ENCODE data around the gene TMEM63A.
A peak's percentile ranks its signal among the peaks of the same experiment; 100 is the strongest.
"Not testable (repeated sequence)": the region's sequence is repeated elsewhere in the genome, so short reads cannot be mapped to it uniquely, and the experiment has no call there.

Gene TMEM63A

DNA sequence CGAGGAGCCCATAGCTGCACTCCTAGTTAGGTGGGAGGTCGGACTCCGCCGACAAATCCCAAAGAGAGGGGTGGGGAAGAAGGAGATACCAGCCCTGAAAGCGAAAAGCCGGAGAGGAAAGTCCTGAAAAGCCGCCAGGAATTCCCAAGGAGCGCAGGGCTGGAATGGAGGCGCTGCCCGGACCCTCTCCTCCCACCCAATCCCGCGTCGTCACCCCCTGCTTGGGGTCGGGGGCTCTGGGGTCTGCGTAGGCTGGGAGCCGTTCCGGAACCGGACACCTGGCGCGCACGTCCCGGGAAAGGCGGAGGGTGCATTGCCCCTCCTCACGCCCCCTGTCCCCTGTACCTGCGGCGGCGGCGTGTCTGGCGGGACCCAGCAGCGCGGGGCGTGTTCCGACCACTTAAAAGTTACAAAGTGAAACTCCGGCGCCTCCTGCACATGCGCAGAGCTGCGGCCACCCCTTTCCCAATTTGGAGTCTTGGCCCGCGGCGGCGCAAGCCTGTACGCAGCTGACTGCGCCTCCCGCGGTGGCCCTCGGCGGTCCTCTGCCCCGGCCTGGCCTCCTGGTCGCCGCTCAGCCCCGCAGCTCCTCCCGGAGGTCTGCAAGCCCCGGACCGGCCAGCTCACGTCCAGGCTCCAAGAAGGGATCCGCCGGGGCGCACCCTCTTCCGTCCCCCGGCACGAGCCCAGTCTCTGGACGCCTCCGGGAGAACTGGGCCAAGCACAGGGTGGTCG is at the start of gene TMEM63A:
TMEM63A (minus strand) TSS at position 422 of the 735 bp plus-strand sequence. CDS start 4,800 bp downstream, outside the sequence.
- peak; percentile 56 for DNase-seq (ENCODE audit: low read depth)

DNA sequence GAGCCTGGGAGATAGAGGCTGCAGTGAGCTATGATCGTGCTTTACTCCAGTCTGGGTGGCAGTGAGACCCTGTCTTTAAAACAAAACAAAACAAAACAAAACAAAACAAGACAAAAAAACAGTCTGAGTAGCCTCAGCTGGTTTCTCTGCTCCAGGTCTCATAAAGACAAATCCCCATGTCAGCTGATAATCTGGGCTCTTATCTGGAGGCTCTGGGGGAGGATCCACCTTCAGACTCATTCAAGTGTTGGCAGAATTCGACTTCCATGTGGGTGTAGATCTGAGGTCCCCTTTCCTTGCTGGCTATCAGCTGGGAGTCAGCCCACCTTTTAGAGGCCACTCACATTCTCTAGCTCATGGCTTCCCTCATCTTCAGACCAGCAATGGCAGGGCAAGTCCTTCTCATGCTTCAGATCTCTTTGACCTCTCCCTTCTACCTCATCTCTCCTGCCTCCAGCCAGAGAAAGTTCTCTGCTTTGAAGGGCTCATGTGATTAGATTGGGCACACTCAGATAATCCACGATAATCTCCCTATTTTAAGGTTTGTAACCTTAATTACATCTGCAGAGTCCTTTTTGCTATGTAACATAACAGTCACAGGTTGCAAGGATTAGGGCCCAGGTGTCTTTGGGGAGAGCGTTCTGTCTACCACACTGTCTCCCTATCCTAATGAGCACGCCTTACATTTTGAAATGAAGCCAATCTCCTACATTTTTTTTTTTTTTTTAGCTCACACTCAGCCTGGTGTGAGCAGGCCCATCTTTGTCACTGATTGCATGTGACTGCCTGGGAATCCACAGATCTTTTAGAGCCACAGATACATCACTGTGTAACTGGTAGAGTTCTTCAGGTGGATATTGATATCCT is 49.3 kb upstream of the TMEM63A start:
- peak; percentile 51 for DNase-seq (ENCODE audit: low read depth)

DNA sequence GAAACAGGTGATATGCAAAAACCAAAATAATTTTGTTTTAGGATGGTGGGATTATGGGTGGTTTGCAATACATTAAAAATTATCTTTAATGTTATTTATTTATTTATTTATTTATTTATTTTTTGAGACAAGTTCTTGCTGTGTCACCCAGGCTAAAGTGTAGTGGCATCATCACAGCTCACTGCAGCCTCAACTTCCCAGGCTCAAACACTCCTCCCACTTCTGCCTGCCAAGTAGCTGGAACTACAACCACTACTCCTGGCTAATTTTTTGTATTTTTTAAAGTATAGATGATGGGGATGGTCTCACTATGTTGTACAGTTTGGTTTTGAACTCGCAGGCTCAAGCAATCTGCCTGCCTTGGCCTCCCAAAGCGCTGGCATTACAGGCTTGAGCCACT is 48.4 kb upstream of the TMEM63A start:
- no peak for DNase-seq (ENCODE audit: low read depth)

DNA sequence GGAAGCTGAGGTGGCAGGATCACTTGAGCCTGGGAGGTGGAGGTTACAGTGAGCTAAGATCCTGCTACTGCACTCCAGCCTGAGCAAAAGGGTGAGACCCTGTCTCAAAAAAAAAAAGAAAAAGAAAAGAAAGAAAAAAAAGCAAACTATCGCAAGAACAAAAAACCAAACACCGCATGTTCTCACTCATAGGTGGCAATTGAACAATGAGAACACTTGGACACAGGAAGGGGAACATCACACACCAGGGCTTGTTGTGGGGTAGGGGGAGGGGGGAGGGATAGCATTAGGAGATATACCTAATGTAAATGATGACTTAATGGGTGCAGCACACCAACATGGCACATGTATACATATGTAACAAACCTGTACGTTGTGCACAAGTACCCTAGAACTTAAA is 47.3 kb upstream of the TMEM63A start:
- not testable (repeated sequence) for DNase-seq (ENCODE audit: low read depth)

DNA sequence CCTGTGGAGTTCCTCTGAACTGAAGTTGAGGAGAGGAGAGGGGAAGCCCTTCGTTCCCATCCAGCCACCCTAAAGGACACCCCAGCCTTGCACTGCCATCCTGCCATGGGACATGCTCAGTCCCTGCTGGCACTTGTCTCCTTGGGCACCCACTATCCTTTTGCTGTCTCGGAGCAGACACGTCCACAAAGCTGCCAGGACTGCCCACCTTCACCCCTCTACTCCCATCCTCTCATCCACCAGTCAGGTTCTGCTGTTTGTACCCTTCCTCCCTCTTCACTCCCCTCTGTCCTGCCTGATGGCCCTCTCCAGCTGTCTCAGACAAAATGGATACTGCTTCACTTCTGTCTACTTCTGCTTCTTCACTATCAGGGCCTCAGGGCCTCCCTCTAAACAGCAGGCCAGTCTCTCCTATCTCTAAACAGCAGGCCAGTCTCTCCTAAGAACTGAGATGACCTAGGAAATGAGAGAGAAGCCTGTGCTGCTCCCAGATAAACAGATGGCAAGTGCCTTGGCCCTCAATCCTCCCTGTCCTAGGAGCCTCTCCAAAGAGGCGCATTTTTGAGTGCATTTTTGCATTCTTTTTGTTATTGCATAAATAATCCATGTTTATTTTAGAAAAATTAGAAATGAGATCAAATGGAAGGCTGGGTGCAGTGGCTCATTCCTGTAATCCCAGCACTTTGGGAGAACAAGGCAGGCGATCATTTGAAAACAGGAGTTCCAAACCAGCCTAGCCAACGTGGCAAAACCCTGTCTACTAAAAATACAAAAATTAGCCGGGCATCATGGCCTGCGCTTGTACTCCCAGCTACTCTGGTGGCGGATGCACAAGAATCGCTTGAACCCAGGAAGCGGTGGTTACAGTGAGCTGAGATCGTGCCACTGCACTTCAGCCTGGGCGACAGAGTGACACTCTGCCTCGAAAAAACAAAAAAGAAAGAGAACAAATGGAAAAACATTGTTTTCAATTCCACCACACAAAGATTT is 46.3 kb upstream of the TMEM63A start:
- DNase-seq (ENCODE audit: low read depth): no peak

DNA sequence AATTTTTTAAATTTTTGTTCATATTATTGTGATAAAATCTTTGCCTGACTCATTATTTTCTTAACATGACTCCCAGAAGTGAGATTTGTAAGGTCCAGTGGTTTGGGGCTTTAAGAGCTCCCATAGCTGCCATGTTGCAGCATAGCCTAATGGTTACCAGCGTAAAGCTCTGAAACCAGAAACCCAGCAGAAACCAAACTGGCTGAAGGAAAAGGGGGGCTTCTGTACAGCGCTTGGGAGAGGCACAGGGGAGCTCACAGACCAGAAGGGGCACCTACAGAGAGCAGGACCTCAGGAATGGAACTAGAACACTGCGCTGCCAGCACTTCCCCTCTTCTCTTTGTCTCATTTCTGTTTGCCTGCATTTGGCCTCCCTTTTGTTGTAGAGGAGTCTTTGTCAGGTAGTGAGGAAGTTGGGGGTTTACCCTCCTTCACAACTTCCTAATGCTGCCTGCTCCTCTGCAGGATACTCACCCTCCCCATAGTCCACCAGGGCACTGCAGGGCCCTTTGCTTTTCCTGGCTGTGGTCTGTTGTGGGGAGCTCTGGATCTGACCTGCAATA is 44.5 kb upstream of the TMEM63A start:
- DNase-seq (ENCODE audit: low read depth): no peak

DNA sequence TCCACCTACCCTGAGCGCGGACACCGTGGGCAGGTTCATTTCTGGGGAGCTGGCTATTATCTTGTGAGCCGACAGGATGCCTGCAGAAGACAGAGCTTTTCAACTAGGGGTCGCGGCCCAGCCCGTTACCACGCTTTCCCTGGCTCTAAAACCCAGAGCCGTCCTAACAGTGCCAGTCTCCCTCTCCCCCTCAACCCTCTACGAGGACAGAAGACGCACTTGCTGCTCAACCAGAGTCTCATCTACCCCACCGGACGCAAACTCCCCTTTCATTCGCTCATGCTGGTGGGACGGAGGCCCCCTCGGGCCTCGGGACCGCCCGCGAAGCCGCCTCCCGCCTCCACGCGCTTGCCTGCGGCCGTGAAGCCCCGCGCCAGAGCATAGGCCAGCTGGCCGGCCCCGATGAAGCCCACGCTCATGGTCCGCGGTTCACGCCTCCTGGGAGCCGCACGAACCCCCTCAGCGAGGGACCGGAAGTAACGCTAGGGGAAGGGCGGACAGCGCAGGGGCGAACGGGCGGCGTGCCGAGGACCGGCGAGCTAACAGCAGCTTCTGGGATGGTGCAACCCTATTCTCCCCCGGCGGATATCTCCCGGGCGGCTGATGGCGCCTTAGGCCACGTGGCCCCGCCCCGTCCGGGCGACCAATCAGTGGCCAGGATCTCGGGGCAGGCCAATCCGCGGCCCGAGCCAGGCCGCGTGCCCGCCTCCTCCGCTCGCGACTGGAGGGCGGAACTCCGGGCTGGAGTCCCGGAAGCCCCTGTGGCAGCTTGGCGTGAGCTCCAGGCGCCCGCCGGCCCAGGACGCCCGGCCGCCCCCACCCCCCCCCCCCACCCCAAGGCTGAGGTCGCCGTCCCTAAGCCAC is 41.7 kb upstream of the TMEM63A start, which contains the start of gene PYCR2:
PYCR2 (minus strand) TSS at position 559 of the 864 bp plus-strand sequence; CDS start at position 419, 140 bp downstream.
- peak; percentile 95 for DNase-seq (ENCODE audit: low read depth)

DNA sequence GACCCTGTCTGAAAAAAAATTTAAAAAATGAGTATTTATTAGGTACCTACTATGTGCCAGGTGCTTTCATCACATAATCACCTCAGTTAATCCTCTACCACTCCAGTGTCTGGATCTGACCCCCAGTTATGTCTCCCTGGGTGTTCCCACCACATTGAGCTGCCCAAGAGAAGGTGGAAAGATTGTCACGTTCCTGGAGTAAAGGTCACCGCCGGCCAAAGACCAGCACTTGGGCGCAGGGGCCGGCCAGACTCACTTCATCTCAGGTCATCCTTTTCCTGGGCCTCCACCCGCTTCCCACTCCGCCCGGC is 41.2 kb upstream of the TMEM63A start:
- DNase-seq (ENCODE audit: low read depth): no peak

DNA sequence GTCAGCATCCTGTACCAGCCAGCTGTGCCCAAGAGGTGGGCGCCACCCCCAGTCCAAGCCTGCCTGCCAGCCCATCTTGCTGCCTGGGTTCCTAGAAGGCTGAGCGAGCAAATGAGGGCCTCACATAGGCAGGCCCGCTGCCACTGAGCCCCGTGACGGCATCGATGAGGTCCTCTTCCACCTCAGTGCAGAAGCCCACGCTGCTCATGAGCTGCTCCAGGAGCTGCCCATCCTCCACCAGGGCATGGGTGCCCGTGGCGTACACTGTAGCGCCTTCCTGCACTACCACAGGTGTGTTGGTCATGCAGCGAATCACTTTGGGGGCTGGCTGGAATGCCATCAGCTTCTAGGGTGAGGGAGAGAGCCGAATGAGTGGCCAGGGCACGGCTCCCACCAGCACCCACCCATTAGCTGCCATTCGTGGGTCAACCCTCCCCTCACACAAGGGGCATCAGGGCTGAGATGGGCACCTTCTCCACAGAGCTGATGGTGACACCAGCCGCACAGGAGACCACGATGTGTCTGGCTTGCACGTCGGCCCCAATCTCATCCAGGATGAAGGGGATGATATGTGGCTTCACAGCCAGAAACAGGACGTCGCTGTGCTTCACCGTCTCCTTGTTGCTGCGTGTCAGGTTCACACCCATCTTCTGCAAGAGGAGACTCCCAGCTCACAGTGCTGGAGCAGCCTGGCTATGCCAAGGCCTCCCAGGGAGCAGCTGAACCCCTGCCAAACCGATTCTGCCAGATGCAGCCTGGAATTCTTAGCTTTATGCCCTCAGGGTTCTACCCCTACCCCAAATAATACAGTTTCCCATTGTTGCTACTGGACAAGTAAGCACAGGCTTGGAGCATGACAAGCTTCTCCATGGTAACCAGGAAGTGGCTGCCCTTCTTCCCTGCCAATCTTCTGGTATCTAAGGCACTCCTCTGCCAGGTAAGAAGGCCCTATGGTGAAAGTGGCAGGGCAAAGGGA is 39.8 kb upstream of the TMEM63A start:
- no peak for DNase-seq (ENCODE audit: low read depth)

DNA sequence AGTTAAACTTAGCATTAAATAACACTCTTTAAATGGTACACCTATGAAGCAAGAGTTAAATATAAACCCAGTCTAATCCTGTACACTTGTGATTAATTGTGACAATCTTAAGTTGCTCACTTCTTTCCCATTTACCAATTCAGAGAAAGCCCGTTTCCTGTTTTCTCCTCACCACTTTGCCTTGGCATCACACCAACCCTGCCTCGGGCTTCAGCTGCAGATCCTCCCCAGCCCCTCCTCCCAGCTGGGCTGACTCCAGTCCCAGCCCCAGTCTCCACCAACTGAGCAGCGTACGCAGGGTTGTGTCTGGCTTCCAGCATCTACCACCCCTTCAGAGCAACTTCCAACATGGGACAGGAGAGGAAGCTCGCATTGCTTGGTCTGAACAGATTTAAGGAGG is 37.7 kb upstream of the TMEM63A start:
- peak; percentile 90 for DNase-seq (ENCODE audit: low read depth)

DNA sequence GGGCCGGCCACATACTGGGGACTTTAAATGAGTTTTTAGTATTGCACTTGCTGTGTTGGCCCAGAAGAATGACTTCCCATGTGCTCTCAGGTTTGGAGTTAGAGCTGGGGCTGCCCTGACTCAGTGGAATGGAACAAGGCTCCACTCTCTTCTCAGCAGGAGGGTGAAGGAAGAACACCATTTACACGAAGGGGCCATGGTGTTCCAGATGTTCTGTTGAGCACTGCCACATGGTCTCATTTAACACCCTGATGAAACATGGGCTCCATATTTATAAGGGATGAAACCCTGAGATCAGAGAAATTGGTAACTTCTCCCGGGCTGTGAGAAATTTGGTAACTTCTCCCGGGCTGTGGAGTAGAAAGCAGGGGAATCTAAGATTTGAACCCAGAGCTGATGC is 36.1 kb upstream of the TMEM63A start:
- no peak for DNase-seq (ENCODE audit: low read depth)

DNA sequence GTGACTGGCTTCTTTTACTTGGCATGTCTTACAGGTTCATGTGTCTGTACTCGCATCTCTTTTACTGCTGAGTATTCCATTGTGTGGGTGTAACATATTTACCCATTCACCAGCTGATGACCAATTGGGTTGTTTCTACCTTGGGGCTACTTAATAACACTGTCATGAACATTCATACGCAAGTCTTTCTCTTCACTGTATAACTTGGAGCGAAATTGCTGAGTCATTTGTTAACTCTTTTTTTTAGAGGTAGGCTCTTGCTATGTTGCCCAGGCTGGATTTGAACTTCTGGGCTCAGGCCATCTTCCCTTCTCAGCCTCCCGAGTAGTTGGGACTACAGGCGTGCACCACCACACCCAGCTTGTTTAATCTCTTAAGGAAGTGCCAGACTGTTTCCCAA is 35.4 kb upstream of the TMEM63A start:
- peak; percentile 17 for DNase-seq (ENCODE audit: low read depth)

DNA sequence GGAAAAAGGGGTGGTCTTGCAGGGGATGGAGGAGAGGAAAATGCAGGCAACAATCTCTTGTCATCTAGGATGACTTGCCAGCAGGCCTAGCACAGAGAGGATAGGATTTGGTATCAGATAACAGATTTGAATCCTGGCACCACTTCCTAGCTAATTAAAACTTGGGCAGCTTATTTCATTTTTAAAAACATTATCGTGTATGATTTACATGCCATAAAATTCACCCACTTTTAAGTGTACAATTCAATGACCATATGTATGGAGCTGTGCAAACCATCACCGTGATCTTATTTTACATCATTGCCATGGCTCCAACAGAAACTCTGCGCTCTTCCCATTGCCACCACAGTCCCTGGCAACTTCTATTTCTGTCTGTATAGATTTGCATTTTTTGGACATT is 34.9 kb upstream of the TMEM63A start:
- DNase-seq (ENCODE audit: low read depth): no peak

DNA sequence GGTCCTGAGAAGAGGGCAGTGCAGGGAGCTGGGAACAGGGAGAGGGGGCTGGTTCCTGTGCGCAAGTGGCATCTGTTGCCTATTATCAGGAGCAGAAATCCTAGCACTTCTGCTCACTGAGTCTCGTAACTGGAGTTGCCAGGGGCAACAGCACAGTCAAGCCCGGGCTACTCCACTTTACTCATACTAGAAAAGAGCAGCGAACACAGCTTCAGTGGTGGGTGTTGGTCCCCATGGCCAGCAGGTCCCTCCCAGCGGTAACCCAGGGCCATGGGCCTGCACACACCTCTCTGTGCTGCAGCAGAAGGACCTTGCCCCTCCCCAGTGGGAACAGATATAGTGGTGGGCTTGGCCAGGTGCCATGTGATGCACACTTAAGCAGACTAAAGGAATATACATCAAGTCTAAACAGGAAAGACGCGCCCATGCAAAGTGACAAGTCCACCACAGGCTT is 33.4 kb upstream of the TMEM63A start:
- DNase-seq (ENCODE audit: low read depth): no peak

DNA sequence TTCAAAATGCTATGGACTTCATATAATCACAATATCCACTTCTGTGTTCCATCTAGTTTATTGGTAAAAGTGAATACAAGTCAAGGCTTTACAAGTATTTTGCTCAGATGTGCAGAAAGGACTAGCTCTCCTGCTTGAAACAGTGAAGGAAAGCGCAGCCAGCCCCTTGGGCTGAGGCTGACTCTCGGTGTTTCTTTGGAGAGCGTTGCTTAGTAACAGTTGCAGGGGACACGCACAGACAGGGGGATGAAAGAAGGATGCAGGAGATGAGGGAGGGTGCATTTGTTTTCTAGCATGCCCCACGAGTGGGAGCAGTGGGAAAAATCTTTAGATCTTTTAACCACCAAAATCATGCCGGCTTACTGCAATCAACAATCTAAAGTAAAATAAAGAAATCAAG is 32.8 kb upstream of the TMEM63A start:
- DNase-seq (ENCODE audit: low read depth): no peak

DNA sequence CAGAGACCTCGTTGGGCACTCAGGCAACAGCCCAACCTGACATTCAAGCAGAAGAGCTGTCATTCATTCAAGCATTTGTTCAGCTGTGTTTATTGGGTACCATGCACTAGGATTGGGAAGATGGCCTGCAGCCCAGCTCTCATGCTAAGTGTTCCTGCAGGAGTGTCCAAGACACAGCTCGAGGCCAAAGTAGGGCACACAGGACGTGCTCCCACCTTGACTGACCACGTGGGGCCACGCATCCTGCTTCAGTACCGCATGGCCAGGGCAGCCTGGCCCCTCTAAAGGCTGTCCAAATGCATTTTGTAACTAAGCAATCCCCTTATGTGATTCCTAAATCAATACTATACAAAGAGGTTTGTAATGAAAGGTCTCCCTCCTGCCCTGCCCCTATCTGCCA is 32.2 kb upstream of the TMEM63A start:
- no peak for DNase-seq (ENCODE audit: low read depth)

DNA sequence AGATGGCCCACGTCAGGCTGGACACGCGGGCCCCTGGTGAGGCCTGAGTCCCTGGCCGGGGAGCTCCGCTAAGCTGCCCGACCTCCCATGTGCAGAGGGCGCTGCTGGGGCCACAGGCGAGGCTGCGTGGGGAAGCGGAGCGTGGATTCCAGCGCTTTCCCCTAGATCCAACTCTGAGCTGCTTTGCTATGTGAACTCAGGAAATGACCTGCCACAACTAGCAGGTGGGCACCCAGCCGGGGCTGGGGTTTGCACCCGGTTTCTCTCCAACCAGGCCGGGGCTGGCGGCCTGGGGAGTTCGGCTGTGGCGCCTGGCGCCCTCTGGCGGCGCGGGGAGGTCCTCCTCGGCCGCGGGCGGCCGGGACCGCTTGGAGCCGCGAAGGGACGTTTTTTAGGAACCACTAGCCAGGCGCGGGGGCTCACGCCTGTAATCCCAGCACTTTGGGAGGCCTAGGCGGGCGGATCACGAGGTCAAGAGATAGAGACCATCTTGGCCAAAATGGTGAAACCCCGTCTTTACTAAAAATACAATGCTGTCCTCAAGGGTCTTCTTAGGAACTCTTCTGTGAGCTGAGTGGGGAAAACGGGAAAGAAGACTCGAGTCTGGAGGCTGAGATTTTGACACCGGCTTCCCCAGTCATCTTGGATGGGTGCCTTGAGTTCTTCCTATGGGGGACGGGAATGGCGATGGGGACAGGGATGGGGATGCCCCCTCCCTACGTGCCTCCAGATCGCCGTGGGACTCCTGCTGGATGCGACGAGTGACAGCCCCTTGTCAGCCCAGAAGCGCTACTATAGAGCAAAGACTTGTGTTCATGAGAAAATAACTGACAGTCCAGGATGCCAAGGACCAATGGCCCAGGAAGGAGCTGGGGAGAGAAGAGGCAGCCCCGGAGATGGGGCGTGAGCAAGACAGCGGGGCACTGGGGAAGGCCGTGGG is 29.3 kb upstream of the TMEM63A start:
- peak; percentile 17 for DNase-seq (ENCODE audit: low read depth)

DNA sequence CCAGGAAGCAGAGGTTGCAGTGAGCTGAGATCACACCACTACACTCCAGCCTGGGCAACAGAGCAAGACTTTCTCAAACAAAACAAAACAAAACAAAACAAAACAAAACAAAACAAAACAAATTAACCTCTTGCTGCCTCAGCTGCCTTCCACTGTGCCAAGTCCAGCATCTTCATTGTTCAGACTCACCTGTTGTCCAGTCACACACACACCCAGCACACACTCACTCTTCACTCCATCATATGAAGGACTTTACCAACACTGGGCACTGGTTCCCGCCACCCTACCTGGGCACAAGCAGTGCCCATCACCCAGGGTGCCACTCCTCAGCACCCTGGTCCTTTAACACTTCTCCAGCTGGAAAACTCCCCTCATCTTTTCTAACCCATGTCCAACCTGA is 27.3 kb upstream of the TMEM63A start:
- DNase-seq (ENCODE audit: low read depth): no peak
